NCI-H146 treated with DMSO at 0.1 percent for 48 hours (cell line): ENCODE results near the gene UBL4A.

Experiments used
- DNase-seq: peaks from one replicate; lab custom pipeline; 2025; ENCODE audit not compliant: unreplicated experiment; lab: John Stamatoyannopoulos, UW

The UBL4A gene

DNA sequence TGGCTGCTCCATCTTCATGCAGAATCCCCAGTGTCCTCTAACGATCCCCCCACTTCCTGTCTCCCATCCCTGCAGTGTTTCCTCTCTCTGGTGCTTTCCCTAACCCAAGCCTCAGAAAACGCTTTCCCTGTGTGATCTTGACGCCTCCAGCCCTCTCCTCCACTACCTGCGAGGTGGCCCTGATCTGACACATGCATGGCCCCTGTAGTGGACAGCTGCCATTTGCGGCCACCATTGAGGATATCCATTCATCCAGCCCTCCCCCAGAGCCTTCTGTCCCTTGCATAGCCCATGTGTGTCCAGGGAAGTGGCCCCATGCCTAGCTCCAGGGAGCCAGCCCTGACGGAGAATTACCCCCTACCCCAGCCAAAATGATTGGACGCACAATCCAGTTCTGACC is 3.1 kb downstream of the UBL4A start:
- no peak for DNase-seq

DNA sequence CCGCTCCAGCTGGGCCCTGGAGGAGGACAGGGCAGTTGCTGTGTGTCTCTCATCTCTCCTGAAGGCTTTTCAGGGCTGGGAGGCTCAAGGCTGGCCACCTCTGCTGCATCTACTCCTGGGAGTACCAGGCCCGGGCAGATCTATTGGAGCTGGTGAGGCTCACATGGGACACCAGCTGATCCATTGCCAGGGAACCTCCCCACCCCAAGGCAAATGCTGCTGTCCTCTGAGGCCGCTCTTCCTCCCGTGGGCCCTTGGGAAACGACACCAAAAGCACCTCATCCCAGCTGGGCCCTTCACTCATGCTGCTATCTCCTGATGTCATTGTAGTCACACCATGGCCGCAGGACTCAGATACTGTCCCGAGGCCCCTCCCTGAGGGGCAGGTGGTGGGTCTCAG is 3.6 kb downstream of the UBL4A start:
- DNase-seq = no peak

- no peak for DNase-seq
Observed at GRCh38 chrX:154481911-154482601, 4.4 kb downstream of the UBL4A start.

GRCh38 chrX:154481195-154481594 is 5.2 kb downstream of the UBL4A start:
- no peak for DNase-seq

DNA sequence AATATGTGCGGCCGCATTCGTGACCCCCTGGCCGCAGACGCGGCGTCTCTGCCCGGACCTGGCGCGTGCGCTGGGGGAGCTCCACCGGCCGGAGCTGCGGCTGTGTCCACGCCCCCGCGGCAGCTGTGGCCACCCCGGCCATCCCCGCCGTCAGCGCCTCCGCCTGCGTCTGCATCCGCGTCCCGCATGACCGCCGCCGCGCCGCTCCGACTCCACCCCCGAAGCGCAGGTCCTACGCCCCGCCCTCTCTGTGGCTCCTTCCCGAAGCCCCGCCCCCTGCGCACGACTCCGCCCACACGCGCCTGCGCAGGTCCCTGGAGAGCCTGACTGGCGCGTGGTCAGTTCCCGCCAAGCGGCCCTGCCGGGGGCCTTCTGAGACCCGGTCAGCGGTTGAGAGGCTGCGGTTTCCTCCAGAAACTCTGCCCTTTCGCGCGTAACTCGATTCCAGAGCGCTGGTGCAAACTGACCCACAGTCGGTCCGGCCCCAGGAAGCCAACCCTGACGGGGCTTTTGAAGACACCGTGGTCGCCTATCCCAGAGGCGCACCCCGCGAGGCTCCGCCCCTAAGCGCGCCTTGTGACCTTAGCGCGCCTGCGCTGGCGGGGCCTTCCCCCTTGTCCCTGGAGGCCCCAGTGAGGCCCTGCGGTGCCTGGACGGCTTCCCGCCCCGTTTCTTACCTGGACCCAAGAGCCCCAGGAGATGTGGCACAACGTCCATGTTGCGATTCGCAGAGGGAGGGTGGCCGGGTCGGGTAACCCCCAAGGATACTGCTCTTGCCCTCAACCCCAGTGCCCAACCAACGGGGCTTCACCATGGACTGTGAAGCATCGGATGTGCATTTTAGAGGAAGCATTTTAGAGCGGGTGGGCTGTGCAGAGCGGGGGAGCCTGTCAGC is 7.4 kb downstream of the UBL4A start, which contains the start of gene LAGE3:
LAGE3 (minus strand) TSS at position 554 of the 895 bp plus-strand sequence; CDS start at position 188, 366 bp downstream.
- DNase-seq = peak; percentile 72

DNA sequence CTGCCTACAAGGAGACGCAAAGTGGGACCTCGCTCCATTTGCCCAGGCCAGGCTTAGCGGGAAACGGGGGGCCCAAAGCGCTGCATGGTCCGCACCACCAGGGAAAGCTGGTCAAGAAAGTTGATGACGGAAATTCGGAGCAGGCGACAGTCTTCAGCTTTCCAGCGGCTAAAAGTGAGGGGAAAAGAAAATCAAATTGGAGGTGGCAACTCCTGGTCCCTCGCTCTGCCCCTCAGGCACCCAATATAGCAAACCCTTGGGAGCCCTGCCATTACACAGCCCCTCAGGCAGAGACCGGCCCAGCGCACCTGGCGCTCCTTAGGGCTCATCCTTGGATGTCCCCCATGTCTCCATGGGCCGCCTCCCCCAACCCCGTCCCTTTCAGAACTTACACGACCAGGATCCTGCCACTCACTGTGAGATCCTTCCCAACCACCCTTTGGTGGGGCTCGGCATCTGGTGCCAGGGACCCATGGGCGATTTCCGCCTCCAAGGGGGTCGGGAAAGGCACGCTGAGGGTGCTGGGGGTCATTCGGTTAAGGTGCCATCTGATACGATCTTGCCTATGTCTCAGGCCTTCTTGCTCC is 8.4 kb downstream of the UBL4A start:
- DNase-seq = no peak

- DNase-seq = no peak
Observed at GRCh38 chrX:154476821-154477220, 9.6 kb downstream of the UBL4A start.

GRCh38 chrX:154473683-154474082 is 12.7 kb downstream of the UBL4A start:
- no peak for DNase-seq

GRCh38 chrX:154472685-154473632 is 13.5 kb downstream of the UBL4A start:
- DNase-seq = no peak

- no peak for DNase-seq
Observed at GRCh38 chrX:154471839-154472684, 14.4 kb downstream of the UBL4A start.

- DNase-seq = no peak
Observed at GRCh38 chrX:154470914-154471568, 15.4 kb downstream of the UBL4A start.

GRCh38 chrX:154470434-154470833 is 16.0 kb downstream of the UBL4A start:
- DNase-seq = no peak

DNA sequence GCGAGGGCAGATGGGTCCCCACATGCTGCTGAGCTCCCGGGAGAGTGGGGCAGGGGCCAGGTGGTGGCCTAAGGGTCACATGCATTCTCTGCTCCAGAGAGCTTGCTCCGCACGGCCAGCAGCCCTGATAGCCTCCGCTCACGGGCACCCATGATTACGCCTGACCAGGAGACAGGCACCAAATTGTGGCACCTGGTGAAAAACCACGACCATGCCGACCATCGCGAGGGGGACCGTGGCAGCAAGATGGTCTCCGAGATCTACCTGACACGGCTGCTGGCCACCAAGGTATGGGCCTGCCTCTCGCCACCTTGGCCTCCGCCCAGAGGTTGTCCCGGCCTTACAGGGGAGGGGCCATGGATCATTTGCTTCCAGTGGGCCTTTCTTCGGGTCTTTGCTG is 16.5 kb downstream of the UBL4A start:
- no peak for DNase-seq

DNA sequence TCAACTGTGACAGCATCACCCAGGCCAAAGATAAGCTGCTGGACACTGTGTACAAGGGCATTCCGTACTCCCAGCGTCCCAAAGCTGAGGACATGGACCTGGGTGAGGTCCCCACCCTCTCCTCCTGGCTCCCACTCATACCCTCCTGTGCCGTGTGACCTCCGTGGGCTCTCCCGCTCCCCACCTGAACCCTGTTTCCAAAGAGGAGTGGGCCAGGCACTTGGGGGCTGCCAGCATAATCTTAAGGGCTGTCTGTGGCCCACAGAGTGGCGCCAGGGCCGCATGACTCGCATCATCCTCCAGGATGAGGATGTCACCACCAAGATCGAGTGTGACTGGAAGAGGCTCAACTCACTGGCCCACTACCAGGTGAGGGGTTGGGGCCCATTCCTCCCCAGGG is 17.3 kb downstream of the UBL4A start:
- no peak for DNase-seq

DNA sequence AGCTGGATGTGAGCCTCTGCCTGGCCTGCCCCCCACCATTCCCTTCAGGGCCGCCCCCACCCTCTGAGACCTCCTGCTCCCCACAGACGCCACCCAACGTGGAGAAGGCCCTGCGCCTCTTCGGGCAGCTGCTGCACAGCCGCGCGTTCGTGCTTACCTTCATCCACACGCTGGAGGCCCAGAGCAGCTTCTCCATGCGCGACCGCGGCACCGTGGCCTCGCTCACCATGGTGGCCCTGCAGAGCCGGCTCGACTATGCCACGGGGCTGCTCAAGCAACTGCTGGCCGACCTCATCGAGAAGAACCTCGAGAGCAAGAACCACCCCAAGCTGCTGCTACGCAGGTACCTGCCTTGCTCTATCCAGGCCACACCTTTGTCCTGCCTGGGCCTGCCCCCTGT is 18.2 kb downstream of the UBL4A start:
- DNase-seq = no peak

DNA sequence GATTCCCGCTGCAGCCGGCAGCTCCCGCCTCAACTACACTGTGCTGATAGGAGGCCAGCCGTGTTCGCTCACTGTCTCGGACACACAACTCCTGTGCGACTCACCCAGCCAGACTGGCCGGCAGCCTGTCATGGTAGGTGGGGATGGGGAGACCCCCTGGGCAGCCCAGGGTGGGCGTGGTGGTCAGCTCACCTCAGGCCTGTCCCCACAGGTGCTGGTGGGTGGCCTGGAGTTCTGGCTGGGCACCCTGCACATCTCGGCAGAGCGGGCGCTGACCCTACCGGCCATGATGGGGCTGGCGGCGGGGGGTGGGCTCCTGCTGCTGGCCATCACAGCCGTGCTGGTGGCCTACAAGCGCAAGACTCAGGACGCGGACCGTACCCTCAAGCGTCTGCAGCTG is 18.9 kb downstream of the UBL4A start:
- no peak for DNase-seq

DNA sequence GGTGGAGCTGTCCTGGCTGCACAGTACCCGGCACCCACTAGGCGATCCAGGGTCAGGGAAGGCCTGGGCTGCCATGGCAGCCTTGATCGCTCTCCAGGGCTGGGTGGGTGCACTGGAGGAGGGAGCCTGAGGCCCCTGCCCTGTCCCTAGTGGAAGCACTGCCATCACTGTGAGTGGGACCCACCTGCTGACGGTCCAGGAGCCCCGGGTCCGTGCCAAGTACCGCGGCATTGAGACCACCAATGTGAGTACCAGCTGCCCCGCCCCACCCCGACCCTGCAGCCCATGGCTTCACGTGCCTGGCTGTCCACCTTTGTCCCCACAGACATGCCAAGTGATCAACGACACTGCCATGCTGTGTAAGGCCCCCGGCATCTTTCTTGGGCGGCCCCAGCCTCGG is 19.5 kb downstream of the UBL4A start:
- no peak for DNase-seq

DNA sequence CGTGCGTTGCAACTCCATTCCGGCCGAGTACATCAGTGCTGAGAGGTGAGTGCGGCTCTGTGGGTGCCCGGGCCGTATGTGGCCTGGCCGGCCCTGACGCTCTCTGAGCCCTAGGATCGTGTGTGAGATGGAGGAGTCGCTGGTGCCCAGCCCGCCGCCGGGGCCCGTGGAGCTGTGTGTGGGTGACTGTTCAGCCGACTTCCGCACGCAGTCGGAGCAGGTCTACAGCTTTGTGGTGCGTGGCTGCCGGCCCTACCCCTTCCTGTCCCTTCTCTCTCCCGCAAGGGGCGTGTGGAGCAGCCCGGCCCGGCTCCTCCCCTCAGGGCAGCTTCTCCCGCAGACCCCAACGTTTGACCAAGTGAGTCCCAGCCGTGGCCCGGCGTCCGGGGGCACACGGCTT is 20.4 kb downstream of the UBL4A start:
- DNase-seq = no peak

GRCh38 chrX:154465601-154466000 is 20.8 kb downstream of the UBL4A start:
- DNase-seq = no peak
